ENCODE measurements around the gene CFP.
A peak's percentile ranks its signal among the peaks of the same experiment; 100 is the strongest.

DNA sequence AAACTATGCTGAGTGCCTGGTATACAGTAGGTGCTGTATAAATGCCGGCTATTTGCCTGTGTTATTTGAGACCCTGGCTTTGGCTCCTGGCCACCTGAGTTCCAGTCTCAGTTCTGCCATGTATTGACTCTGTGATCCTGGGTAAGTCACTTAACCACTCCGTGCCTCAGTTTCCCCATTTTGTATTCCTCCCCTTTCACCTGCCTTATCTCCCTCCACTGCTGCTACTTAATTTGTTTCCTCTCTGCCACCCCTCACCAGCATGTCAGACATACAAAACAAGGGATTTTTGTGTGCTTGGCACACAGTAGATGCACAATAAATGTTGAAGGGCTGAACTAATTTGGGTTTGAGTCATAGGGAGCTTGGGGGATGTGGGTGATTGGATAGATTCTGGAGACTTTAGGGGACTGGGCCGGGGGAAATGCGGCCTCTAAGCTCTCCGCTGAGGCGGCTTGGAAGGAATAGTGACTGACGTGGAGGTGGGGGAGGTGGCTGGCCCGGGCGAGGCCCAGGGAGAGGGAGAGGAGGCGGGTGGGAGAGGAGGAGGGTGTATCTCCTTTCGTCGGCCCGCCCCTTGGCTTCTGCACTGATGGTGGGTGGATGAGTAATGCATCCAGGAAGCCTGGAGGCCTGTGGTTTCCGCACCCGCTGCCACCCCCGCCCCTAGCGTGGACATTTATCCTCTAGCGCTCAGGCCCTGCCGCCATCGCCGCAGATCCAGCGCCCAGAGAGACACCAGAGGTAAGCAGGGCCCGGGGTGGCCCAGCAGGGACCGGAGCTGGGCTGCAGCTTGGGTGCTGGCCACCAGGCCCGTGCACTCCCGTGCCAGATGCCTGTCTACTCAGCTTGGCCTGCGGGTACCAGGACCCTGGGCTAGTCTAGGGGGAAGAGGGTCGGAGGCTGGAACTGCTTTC, 47.7 kb downstream of the CFP start, which contains the start of gene TIMP1:
- TF ChIP-seq, protein P1, sequence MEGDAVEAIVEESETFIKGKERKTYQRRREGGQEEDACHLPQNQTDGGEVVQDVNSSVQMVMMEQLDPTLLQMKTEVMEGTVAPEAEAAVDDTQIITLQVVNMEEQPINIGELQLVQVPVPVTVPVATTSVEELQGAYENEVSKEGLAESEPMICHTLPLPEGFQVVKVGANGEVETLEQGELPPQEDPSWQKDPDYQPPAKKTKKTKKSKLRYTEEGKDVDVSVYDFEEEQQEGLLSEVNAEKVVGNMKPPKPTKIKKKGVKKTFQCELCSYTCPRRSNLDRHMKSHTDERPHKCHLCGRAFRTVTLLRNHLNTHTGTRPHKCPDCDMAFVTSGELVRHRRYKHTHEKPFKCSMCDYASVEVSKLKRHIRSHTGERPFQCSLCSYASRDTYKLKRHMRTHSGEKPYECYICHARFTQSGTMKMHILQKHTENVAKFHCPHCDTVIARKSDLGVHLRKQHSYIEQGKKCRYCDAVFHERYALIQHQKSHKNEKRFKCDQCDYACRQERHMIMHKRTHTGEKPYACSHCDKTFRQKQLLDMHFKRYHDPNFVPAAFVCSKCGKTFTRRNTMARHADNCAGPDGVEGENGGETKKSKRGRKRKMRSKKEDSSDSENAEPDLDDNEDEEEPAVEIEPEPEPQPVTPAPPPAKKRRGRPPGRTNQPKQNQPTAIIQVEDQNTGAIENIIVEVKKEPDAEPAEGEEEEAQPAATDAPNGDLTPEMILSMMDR (IDR thresholded peaks at IDR 0.05) = no peak
- TF ChIP-seq POLR2A (IDR thresholded peaks at IDR 0.05) (no peak), POLR2AphosphoS5 (IDR thresholded peaks at IDR 0.05) (peak in 2 of 3 donors; percentile 34 to 44), EP300 (IDR thresholded peaks at IDR 0.05; ENCODE audit: low read depth) (no peak)
